SK-N-SH (cell line): ENCODE data around the gene DLEU7. TPM values are rescaled to one million over a fixed set of nuclear protein-coding genes. Genes with fewer than 3 reads are reported as not detected.

Source experiments
- CTCF ChIA-PET: fragments of 300-600, 350-600 bp; formaldehyde crosslinking; extraction: SDS; loops from one replicate; lab custom pipeline; 2021; lab: Yijun Ruan, JAX
- POLR2A ChIA-PET: fragments of 350-600 bp; sonication (Branson Sonifier 250); formaldehyde crosslinking; extraction: SDS; loops from one replicate; lab custom pipeline; 2020; ENCODE audit warnings: antibody characterized with exemption, inconsistent platforms; lab: Yijun Ruan, JAX
- DNase-seq: peaks from one replicate; pipeline ENCODE4 v3.0.0; 2012
- H2AFZ ChIP-seq: fragments of 200-600 bp; sonication (generic); 2 replicates; pipeline ENCODE4 v1.8.1; 2016; ENCODE audit warnings: antibody characterized with exemption, mild to moderate bottlenecking, low read depth
- H3F3A ChIP-seq: fragments of 200-600 bp; sonication (generic); replicated peaks from 2 replicates; pipeline ENCODE3; 2016; ENCODE audit warnings: antibody characterized with exemption, mild to moderate bottlenecking; ENCODE audit not compliant: insufficient read depth
- H3K27ac ChIP-seq, 2 experiments: fragments of 200-500 bp in 1 of 2; fragments of 200-600 bp in 1 of 2; sonication (Bioruptor generic) in 1 of 2; sonication (generic), shearing (Covaris generic) in 1 of 2; 2 replicates each; pipeline versions ENCODE4 v1.5.1 to v1.6.1; 2014 to 2016; ENCODE audit warnings: low read depth in 2 of 2, inconsistent platforms in 1 of 2, low read length in 1 of 2, mild to moderate bottlenecking in 1 of 2, mixed read lengths in 1 of 2
- H3K27me3 ChIP-seq: fragments of 200-600 bp; sonication (generic), shearing (Covaris generic); 2 replicates; pipeline ENCODE4 v1.6.1; 2016; ENCODE audit warnings: mixed run types; ENCODE audit not compliant: insufficient read depth
- H3K36me3 ChIP-seq, 2 experiments: fragments of 200-500 bp in 1 of 2; fragments of 200-600 bp in 1 of 2; sonication (Bioruptor generic) in 1 of 2; sonication (generic) in 1 of 2; replicated peaks in 1 of 2; 2 replicates each; pipeline versions ENCODE3 to v1.5.1; 2014 to 2016; ENCODE audit warnings: low read length in 1 of 2, mild to moderate bottlenecking in 1 of 2; ENCODE audit not compliant: insufficient read depth in 2 of 2, control insufficient read depth in 1 of 2
- H3K4me1 ChIP-seq, 2 experiments: fragments of 200-500 bp in 1 of 2; fragments of 200-600 bp in 1 of 2; sonication (Bioruptor generic) in 1 of 2; sonication (generic), shearing (Covaris generic) in 1 of 2; 2 replicates each; pipeline versions ENCODE4 v1.5.1 to v1.6.1; 2014 to 2016; ENCODE audit warnings: low read depth in 1 of 2, low read length in 1 of 2, mixed run types in 1 of 2; ENCODE audit not compliant: insufficient read depth in 2 of 2, control insufficient read depth in 1 of 2
- H3K4me2 ChIP-seq: fragments of 200-600 bp; sonication (generic), shearing (Covaris generic); 2 replicates; pipeline ENCODE4 v1.6.1; 2017; ENCODE audit warnings: mixed run types
- H3K4me3 ChIP-seq, 2 experiments: fragments of 200-500 bp in 1 of 2; fragments of 200-600 bp in 1 of 2; sonication (Bioruptor generic) in 1 of 2; sonication (generic), shearing (Covaris generic) in 1 of 2; 2 replicates each; pipeline versions ENCODE4 v1.5.1 to v1.8.1; 2014 to 2016; ENCODE audit warnings: low read depth in 2 of 2, inconsistent platforms in 1 of 2, low read length in 1 of 2, mild to moderate bottlenecking in 1 of 2, mixed read lengths in 1 of 2, moderate library complexity in 1 of 2
- H3K79me2 ChIP-seq: fragments of 200-600 bp; sonication (generic); 2 replicates; pipeline ENCODE4 v1.8.1; 2017; ENCODE audit warnings: mild to moderate bottlenecking; ENCODE audit not compliant: insufficient read depth
- H3K9ac ChIP-seq: fragments of 200-600 bp; sonication (generic); 2 replicates; pipeline ENCODE4 v1.6.1; 2017; ENCODE audit warnings: mixed run types
- H3K9me2 ChIP-seq: fragments of 200-600 bp; sonication (generic); 2 replicates; pipeline ENCODE4 v1.6.1; 2017; ENCODE audit warnings: mixed run types
- H3K9me3 ChIP-seq: fragments of 200-600 bp; sonication (generic); 2 replicates; pipeline ENCODE4 v1.6.1; 2017; ENCODE audit warnings: mixed run types, mild to moderate bottlenecking, moderate library complexity
- H4K20me1 ChIP-seq: fragments of 200-600 bp; sonication (generic); 2 replicates; pipeline ENCODE4 v1.6.1; 2017; ENCODE audit warnings: mild to moderate bottlenecking, mixed run types; ENCODE audit not compliant: insufficient read depth
- CHD2 ChIP-seq: fragments of 150-350 bp; IDR thresholded peaks from 2 replicates; pipeline ENCODE4 v1.6.1; 2018; ENCODE audit warnings: low read length; ENCODE audit not compliant: partially characterized antibody
- CTCF ChIP-seq: fragments of 200-600 bp; sonication (generic); IDR thresholded peaks from 2 replicates; pipeline ENCODE4 v1.6.1; 2017; ENCODE audit warnings: antibody characterized with exemption, mild to moderate bottlenecking, moderate library complexity
- ELF1 ChIP-seq: IDR thresholded peaks from 2 replicates; pipeline ENCODE4 v1.4.0; 2012
- EP300 ChIP-seq, 2 experiments: IDR thresholded peaks; 2 replicates each; pipeline versions ENCODE4 v1.4.0 to v1.6.1; 2012; ENCODE audit warnings: borderline replicate concordance in 1 of 2, low read depth in 1 of 2, low read length in 1 of 2
- EZH2phosphoT487 ChIP-seq: fragments of 200-600 bp; sonication (generic); IDR thresholded peaks from 2 replicates; pipeline ENCODE4 v1.6.1; 2017; ENCODE audit warnings: low read depth, mixed run types, mild to moderate bottlenecking, antibody characterized with exemption, moderate library complexity, borderline replicate concordance
- FOSL2 ChIP-seq: IDR thresholded peaks from 2 replicates; pipeline ENCODE4 v1.4.0; 2012; ENCODE audit warnings: low read depth, mild to moderate bottlenecking, moderate library complexity, borderline replicate concordance
- GABPA ChIP-seq: IDR thresholded peaks from 2 replicates; pipeline ENCODE4 v1.4.0; 2012; ENCODE audit warnings: low read depth, mild to moderate bottlenecking
- GATA2 ChIP-seq: sonication (generic); formaldehyde crosslinking; IDR thresholded peaks from 2 replicates; pipeline ENCODE4 v1.5.0; 2020; ENCODE audit warnings: mild to moderate bottlenecking, missing genetic modification reagents
- NFIC ChIP-seq: IDR thresholded peaks from 2 replicates; pipeline ENCODE4 v1.4.0; 2012; ENCODE audit warnings: borderline replicate concordance
- NRF1 ChIP-seq: IDR thresholded peaks from 2 replicates; pipeline ENCODE4 v1.6.1; 2012; ENCODE audit warnings: low read depth, mild to moderate bottlenecking, low read length
- RCOR1 ChIP-seq: fragments of 150-350 bp; IDR thresholded peaks from 2 replicates; pipeline ENCODE4 v1.6.1; 2017; ENCODE audit warnings: antibody characterized with exemption, low read length
- RXRA ChIP-seq: IDR thresholded peaks from 2 replicates; pipeline ENCODE4 v1.4.0; 2012; ENCODE audit warnings: low read depth, mild to moderate bottlenecking, borderline replicate concordance
- SIN3A ChIP-seq: IDR thresholded peaks from 2 replicates; pipeline ENCODE4 v1.6.1; 2012; ENCODE audit warnings: low read depth, mild to moderate bottlenecking, low read length, moderate library complexity, borderline replicate concordance
- TAF1 ChIP-seq: IDR thresholded peaks from 2 replicates; pipeline ENCODE4 v1.6.1; 2012; ENCODE audit warnings: low read depth, mild to moderate bottlenecking, low read length, moderate library complexity, borderline replicate concordance
- YY1 ChIP-seq: IDR thresholded peaks from 2 replicates; pipeline ENCODE4 v1.4.0; 2012; ENCODE audit warnings: low read depth, mild to moderate bottlenecking
- ZBTB33 ChIP-seq: IDR thresholded peaks from 2 replicates; pipeline ENCODE4 v1.4.0; 2012; ENCODE audit warnings: low read depth, borderline replicate concordance
- WGBS: methylation state at CpG from one replicate; pipeline ENCODE4 v1.1.6; 2017; ENCODE audit warnings: low lambda C conversion rate; 5-methylcytosine and 5-hydroxymethylcytosine counted together
- polyA plus RNA-seq, 3 experiments: library from polyadenylated mRNA; depleted of rRNA; stranded (reverse); fragments of >200 nt; gene quantifications; 2 replicates each; pipeline ENCODE4 v1.2.3, GENCODE V29; 2012

DLEU7 gene
- polyA plus RNA-seq, 1 of the 3 experiments (the other 2 are of a cell fraction) = not detected

DNA sequence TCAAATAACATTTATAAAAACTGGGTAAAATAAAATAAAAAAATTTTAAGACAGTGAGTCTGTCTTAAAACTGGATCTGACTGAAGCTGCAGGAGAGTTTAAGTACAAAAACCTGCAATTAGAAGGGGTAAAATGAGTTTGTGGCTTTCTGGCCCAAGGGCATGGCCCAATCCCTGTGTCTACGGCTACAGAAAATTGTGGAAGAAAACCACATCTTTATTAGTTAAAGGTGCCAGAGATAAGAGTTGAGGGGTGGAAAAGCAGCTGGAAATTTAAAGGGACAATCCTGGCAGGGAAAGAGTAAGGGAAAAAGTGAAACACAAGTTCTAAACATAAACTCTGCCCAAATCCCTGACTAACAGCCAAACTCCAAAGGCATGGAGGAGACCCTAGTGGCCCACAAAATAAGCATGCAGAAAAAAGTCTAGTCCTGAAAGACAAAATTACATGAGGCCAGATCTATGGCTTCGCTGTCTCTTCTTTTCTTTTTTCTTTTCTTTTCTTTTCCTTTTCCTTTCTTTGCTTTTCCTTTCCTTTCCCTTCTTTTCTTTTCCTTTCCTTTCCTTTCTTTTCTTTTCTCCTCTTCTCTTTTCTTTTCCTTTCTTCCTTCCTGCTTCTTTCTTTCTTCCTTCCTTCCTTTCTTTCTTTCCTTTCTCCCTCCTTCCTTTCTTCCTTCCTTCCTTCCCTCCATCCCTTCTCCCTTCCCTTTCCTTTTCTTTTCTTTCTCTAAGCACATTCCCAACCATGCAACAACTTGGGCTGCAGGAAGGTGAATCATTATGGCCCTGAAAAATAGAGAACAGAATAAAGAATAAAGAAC is 23.5 kb upstream of the DLEU7 start:
- H3K36me3 ChIP-seq = no peaks in the 10 kb centered on the region
- POLR2A ChIA-PET = no interaction called here
- no peaks in the 10 kb centered on the region for H4K20me1 ChIP-seq
- CTCF ChIA-PET = interaction anchor here (0.6 kb wide), 2 partner anchors 10 to 631 kb away, joined by 3 read pairs; no protein-coding TSS in a partner anchor
- H3K9me3 ChIP-seq = no peaks in the 10 kb centered on the region
- peaks cover 0 to 5% of the 10 kb centered on the region in 2 experiments; a peak in 1 of 4 replicates for H3K4me1 ChIP-seq
- H3K9me2 ChIP-seq = no peaks in the 10 kb centered on the region
- H3K79me2 ChIP-seq = no peaks in the 10 kb centered on the region
- TF ChIP-seq RXRA (no peak), GABPA (no peak), YY1 (no peak), ELF1 (no peak), NFIC (no peak), NRF1 (no peak), CHD2 (no peak), EP300 (IDR thresholded peaks at IDR 0.05; ENCODE audit: borderline replicate concordance in 1 of 2, low read depth in 1 of 2, low read length in 1 of 2) (no peak), RCOR1 (no peak), SIN3A (no peak), EZH2phosphoT487 (no peak), ZBTB33 (no peak), TAF1 (no peak), FOSL2 (no peak), GATA2 (CRISPR knock-in tag) (no peak), CTCF (no peak)
- H3K4me2 ChIP-seq = no peak overlapping the region
- no peaks in the 10 kb centered on the region for H3K27me3 ChIP-seq
- H3K4me3 ChIP-seq = no peak overlapping the region
- DNase-seq = no peak
- no peaks in the 10 kb centered on the region for H3F3A ChIP-seq
- H3K27ac ChIP-seq = no peak overlapping the region
- no peak overlapping the region for H2AFZ ChIP-seq
- WGBS = 55% methylated on average over 2 of the region's 2 CpGs
- H3K9ac ChIP-seq = no peak overlapping the region
